ENCODE data around the gene SLC15A1. TPM values are rescaled to one million over a fixed set of nuclear protein-coding genes. Genes with fewer than 3 reads are reported as not detected.

SLC15A1 gene
- polyA plus RNA-seq, 3 donors: not detected

- Histone ChIP-seq H3K4me2 (replicated peaks; ENCODE audit: extremely low read depth, low read length, poor library complexity, severe bottlenecking) (no peak overlapping the region), H3K4me3 (replicated peaks in 1 of 3; ENCODE audit: low read depth in 2 of 3, low read length in 3 of 3) (no peak overlapping the region), H4K20me1 (ENCODE audit: insufficient read depth, low read length) (no peaks in the 10 kb centered on the region), H3K9me3 (replicated peaks in 1 of 2; ENCODE audit: control insufficient read depth in 1 of 2, insufficient read depth in 1 of 2, low read length in 2 of 2) (peaks cover 0 to 11% of the 10 kb centered on the region in 2 donors), H3K27me3 (ENCODE audit: control insufficient read depth in 2 of 2, insufficient read depth in 2 of 2, low read length in 2 of 2) (no peaks in the 10 kb centered on the region), H3K9ac (ENCODE audit: insufficient read depth, low read length, poor library complexity, severe bottlenecking) (no peak overlapping the region), H3K79me2 (ENCODE audit: insufficient read depth, low read length) (no peaks in the 10 kb centered on the region), H2AFZ (ENCODE audit: insufficient read depth, low read depth, low read length, poor library complexity, severe bottlenecking) (no peak overlapping the region), H3K4me1 (ENCODE audit: control insufficient read depth in 1 of 2, insufficient read depth in 2 of 2, low read length in 2 of 2) (no peaks in the 10 kb centered on the region), H3K27ac (ENCODE audit: low read depth in 1 of 2, low read length in 2 of 2) (no peak overlapping the region), H3K36me3 (replicated peaks in 1 of 2; ENCODE audit: control insufficient read depth in 1 of 2, insufficient read depth in 2 of 2, low read length in 2 of 2) (no peaks in the 10 kb centered on the region)
- DNase-seq: no peak
- WGBS (ENCODE audit: insufficient coverage): 90% methylated on average over 11 of the region's 16 CpGs
- Mint-ChIP-seq H3K27me3 (ENCODE audit: low read depth in 3 of 3) (peaks cover 0 to 5% (median 3%) of the 10 kb centered on the region in 3 donors), H3K4me3 (no peak overlapping the region), H3K4me1 (peaks cover 2% of the 10 kb centered on the region), H3K9me3 (peaks cover 0 to 11% (median 2%) of the 10 kb centered on the region in 7 donors), H3K36me3 (no peaks in the 10 kb centered on the region), H3K27ac (no peak overlapping the region)
- intact Hi-C loops (cut with micrococcal nuclease): no loop called here
- TF ChIP-seq CTCF (IDR thresholded peaks at IDR 0.05): no peak
These were observed 19.6 kb upstream of the SLC15A1 start for GRCh38 chr13:98771838-98772611.

- Mint-ChIP-seq H3K27ac (no peak overlapping the region), H3K4me3 (no peak overlapping the region), H3K9me3 (peaks cover 0 to 11% (median 3%) of the 10 kb centered on the region in 7 donors), H3K4me1 (peaks cover 2% of the 10 kb centered on the region), H3K36me3 (no peaks in the 10 kb centered on the region), H3K27me3 (ENCODE audit: low read depth in 3 of 3) (peaks cover 0 to 9% (median 5%) of the 10 kb centered on the region in 3 donors)
- Histone ChIP-seq H3K27me3 (ENCODE audit: control insufficient read depth in 2 of 2, insufficient read depth in 2 of 2, low read length in 2 of 2) (no peaks in the 10 kb centered on the region), H3K79me2 (ENCODE audit: insufficient read depth, low read length) (no peaks in the 10 kb centered on the region), H3K27ac (ENCODE audit: low read depth in 1 of 2, low read length in 2 of 2) (no peak overlapping the region), H4K20me1 (ENCODE audit: insufficient read depth, low read length) (no peaks in the 10 kb centered on the region), H3K4me3 (replicated peaks in 1 of 3; ENCODE audit: low read depth in 2 of 3, low read length in 3 of 3) (no peak overlapping the region), H3K4me1 (ENCODE audit: control insufficient read depth in 1 of 2, insufficient read depth in 2 of 2, low read length in 2 of 2) (no peaks in the 10 kb centered on the region), H3K9ac (ENCODE audit: insufficient read depth, low read length, poor library complexity, severe bottlenecking) (no peak overlapping the region), H3K36me3 (replicated peaks in 1 of 2; ENCODE audit: control insufficient read depth in 1 of 2, insufficient read depth in 2 of 2, low read length in 2 of 2) (no peaks in the 10 kb centered on the region), H3K9me3 (replicated peaks in 1 of 2; ENCODE audit: control insufficient read depth in 1 of 2, insufficient read depth in 1 of 2, low read length in 2 of 2) (peaks cover 0 to 11% of the 10 kb centered on the region in 2 donors), H3K4me2 (replicated peaks; ENCODE audit: extremely low read depth, low read length, poor library complexity, severe bottlenecking) (no peak overlapping the region), H2AFZ (ENCODE audit: insufficient read depth, low read depth, low read length, poor library complexity, severe bottlenecking) (no peak overlapping the region)
- intact Hi-C loops (cut with micrococcal nuclease): no loop called here
- no peak for DNase-seq
- no peak for TF ChIP-seq CTCF (IDR thresholded peaks at IDR 0.05)
- 54% methylated on average over 4 of the region's 7 CpGs for WGBS (ENCODE audit: insufficient coverage)
These were observed 17.3 kb upstream of the SLC15A1 start for GRCh38 chr13:98769736-98770135.

All from CD14-positive monocyte (primary cell).